GM08714 (cell line): ENCODE measurements around the gene DIS3L2.

ENCODE experiments used
- H3K4me3 ChIP-seq: fragments of 200-500 bp; sonication (Bioruptor generic); 2 replicates; pipeline ENCODE4 v1.5.1; 2014; ENCODE audit warnings: mild to moderate bottlenecking, low read length, inconsistent platforms
- ZNF274 ChIP-seq: IDR thresholded peaks from 2 replicates; pipeline ENCODE4 v1.6.1; 2012; ENCODE audit warnings: mild to moderate bottlenecking, low read depth, low read length

The DIS3L2 gene

GRCh38 chr2:232195487-232195886 lies 234.0 kb downstream of the DIS3L2 start:
- no peak for TF ChIP-seq ZNF274
- no peak overlapping the region for H3K4me3 ChIP-seq

DNA sequence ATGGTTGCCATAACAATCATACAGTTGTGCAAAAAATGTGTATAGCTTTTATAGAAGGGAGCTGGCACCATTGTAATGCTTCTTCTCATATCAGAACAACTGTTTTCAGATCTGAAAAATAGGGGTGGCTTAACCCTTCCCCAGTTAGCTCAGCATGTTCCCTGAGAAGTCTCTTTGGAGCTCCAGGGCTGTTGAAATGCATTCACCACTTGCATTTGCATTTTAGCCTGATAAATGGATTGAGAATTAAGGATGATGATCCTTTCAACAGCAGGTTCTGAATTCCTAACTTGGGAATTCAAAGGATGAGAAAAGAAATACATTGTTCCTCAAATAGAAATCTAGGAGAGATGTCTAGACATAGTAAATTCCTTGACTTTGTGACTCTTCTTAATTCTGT lies 235.3 kb downstream of the DIS3L2 start:
- H3K4me3 ChIP-seq: no peak overlapping the region
- TF ChIP-seq ZNF274: no peak

DNA sequence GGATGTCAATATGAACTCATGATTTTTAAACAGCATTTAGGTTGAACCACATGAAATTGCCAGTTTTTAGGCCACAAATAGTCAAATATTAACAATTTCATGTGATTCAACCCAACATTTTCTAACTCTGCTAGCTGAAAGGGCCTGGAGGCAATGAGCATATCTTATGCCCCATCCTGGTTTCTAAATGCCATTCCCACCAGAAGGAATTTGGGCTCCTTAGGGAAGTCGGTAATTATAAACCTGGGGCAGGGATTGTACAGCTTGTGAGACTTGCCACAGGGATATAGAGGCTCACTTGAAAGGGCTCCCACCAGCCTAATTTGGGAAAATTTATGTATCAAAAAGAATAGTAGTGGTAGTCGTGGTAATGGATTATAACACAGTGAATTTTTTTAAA lies 238.7 kb downstream of the DIS3L2 start:
- H3K4me3 ChIP-seq: no peak overlapping the region
- TF ChIP-seq ZNF274: no peak

DNA sequence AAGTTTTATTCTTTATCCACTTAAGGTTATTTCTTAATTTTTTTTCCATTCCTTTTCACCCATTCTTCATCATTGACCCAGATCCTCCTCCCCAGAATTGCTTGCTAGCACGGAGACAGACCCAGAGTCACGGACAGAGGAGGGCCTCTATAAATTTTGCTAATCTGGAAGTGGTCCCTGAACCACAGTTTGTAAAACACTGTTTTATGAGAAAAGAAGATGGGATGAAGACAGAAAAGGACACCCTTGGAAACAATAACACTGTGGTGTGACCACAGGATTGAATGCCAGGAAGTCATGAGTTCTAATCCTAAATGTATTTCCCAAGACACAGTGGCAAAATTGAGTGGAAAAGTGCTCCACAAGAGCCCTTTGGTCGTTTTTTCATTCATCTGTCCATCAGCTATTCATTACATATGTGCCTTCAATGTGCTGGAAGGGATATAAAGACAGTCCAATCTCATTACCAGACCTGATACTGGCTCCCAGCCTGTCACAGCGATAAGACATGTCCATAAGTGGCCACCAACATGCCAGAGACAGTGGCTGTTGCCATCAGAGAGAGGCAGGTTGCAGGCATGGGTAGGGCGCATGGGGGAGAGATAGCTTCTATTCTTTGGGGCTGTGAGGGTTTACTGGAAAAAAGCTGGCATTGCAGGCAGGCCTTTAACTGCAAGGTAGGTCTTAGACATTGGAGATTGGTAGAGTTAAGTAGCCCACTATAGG lies 241.8 kb downstream of the DIS3L2 start:
- TF ChIP-seq ZNF274: no peak
- no peak overlapping the region for H3K4me3 ChIP-seq

DNA sequence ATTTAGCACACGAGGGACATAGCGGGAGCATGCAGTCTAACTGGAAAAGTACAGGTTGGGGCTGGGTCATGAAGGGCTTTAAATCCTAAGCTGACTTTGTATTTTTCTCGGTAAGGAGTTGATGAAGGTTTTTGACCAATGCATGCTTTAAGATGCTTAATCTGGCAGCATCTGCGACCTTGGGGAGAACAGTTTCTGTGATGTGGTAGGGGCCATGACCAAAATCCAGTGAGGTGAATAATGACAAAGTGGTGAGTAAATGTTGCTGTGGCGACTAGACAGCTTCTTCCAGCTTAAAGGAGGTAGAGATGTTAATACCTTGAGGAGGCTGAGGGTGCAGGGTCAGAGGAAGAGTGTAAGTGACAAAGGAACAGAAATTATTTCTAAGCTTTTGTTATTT lies 242.4 kb downstream of the DIS3L2 start:
- no peak overlapping the region for H3K4me3 ChIP-seq
- TF ChIP-seq ZNF274: no peak

- H3K4me3 ChIP-seq: no peak overlapping the region
- TF ChIP-seq ZNF274: no peak
Observed at GRCh38 chr2:232204457-232204931, 243.0 kb downstream of the DIS3L2 start.

DNA sequence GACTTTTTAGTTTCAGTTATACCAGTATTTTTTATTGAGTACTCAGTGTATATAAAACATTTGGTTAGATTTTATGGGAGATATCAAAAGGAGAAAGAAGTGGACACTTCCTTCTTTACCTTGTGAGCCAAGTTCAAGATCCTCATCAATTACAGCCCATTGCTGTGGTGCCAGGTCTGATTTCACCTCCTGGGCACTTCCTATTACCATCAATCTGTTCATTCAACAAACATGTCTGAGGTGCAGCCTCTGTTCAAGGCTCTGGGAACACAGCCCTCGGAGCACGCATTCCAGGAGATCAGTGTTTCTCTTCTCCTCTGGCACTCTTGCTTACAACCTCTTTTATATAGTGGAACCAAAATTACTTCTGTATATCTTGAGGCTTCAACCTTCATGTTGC lies 245.7 kb downstream of the DIS3L2 start:
- no peak for TF ChIP-seq ZNF274

GRCh38 chr2:232210306-232210705 lies 248.8 kb downstream of the DIS3L2 start:
- H3K4me3 ChIP-seq: no peak overlapping the region
- no peak for TF ChIP-seq ZNF274

More for the DNA sequence above, 245.7 kb downstream of the DIS3L2 start:
- no peak overlapping the region for H3K4me3 ChIP-seq

GRCh38 chr2:232211743-232212686 lies 250.5 kb downstream of the DIS3L2 start:
- H3K4me3 ChIP-seq: no peak overlapping the region
- no peak for TF ChIP-seq ZNF274

DNA sequence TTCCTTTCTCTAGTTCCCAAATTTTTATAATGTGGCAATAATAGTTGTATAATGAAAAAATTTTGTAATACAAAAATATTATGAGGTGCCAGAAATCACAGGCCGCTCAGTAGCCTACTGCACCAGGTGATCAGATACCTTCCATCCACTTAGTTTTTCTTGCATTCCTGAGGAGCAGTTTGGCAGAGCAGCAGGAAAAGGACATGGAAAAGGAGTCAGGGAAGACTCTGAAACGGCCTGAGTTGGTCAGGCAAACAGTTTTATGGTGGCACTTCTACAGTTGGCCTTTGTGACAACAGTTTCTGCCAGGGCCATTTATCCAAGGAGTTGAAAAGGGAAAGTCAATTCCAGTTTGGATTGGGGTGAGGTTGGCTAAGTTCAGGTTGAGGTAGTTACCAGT lies 251.7 kb downstream of the DIS3L2 start:
- TF ChIP-seq ZNF274: no peak
- H3K4me3 ChIP-seq: no peak overlapping the region

GRCh38 chr2:232214053-232214452 lies 252.5 kb downstream of the DIS3L2 start:
- no peak overlapping the region for H3K4me3 ChIP-seq
- TF ChIP-seq ZNF274: no peak

DNA sequence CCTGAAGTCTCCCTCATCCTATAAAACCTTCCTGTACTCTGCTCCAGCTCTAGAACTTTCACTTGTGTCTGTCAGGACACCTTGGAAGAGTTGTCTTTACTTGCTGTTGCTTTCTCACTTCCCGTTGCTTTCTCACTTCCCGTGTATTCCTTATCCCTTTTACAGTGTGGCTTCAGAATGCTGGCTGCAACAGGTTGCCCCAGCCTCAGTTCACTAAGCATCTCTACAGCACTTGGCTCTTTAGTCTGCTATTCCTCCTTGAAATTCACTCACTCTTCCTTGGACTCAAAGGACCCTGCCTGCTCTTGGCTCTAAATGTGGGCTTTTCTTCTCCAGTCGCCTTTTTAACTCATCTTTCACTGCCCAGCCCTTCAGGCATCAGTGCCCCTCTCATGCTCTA lies 254.5 kb downstream of the DIS3L2 start:
- H3K4me3 ChIP-seq: no peak overlapping the region
- no peak for TF ChIP-seq ZNF274

DNA sequence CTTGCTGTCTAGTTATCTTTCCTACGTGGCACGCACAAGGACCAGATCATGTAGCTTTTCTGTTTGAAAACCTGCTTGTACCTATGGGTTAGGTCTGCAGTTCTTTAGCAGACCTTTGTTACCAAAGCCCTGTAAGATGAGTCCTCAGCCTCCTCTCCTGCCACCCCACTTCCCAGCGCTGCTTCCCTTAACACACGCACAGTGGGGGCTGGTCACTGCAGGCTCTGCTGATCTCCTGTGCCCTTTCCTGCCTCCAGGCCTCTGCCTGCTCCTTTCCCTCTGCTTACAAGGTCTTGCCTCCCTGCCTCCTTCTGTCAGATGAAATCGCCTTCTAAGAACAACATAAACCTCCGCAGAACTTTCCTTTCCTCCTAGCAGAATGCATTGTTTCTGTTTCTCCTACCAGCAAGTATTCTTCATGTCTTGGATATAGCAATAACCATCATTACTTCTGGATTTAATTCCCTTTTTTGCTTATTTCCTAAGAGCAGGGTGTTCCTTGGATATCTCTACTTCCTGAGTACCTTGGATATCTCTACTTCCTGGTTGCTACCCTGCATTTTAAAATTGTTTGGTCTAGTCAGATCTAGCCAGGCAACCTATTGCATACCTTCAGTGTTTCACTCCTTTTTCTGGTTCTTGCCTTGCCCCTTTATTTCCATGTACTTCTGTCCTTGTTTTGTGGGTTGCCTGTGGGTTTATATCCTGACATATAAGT lies 257.4 kb downstream of the DIS3L2 start:
- no peak for TF ChIP-seq ZNF274
- no peak overlapping the region for H3K4me3 ChIP-seq

- no peak for TF ChIP-seq ZNF274
Observed at GRCh38 chr2:232219496-232219870, 258.0 kb downstream of the DIS3L2 start.

More at GRCh38 chr2:232219496-232219870, 258.0 kb downstream of the DIS3L2 start:
- no peak overlapping the region for H3K4me3 ChIP-seq
